GM19328 (cell line): ENCODE results near the gene EDRF1.
"Not testable (repeated sequence)": the region's sequence is repeated elsewhere in the genome, so short reads cannot be mapped to it uniquely, and the experiment has no call there.

Source experiments
- ATAC-seq: cut with Tn5 transposase; IDR thresholded peaks from one replicate; pipeline ENCODE4 v1.9.1; 2021; ENCODE audit warnings: mild to moderate bottlenecking, moderate library complexity; ENCODE audit not compliant: unreplicated experiment

Gene EDRF1

GRCh38 chr10:125708971-125709503 lies 10.5 kb upstream of the EDRF1 start:
- no peak for ATAC-seq

GRCh38 chr10:125709553-125710474 lies 9.7 kb upstream of the EDRF1 start:
- ATAC-seq: no peak

- no peak for ATAC-seq
Measured at GRCh38 chr10:125711110-125711750, 8.3 kb upstream of the EDRF1 start.

- ATAC-seq: not testable (repeated sequence)
Measured at GRCh38 chr10:125714728-125715127, 4.8 kb upstream of the EDRF1 start.

GRCh38 chr10:125720002-125720382 lies 483 bp downstream of the EDRF1 start:
- ATAC-seq: no peak

- no peak for ATAC-seq
Measured at GRCh38 chr10:125721035-125721434, 1.5 kb downstream of the EDRF1 start.

- ATAC-seq: no peak
Measured at GRCh38 chr10:125722811-125723210, 3.3 kb downstream of the EDRF1 start.

GRCh38 chr10:125726914-125727313 lies 7.4 kb downstream of the EDRF1 start:
- ATAC-seq: no peak

GRCh38 chr10:125727436-125727835 lies 7.9 kb downstream of the EDRF1 start:
- no peak for ATAC-seq

- ATAC-seq: no peak
Measured at GRCh38 chr10:125734148-125734547, 14.6 kb downstream of the EDRF1 start.

GRCh38 chr10:125734823-125735222 lies 15.3 kb downstream of the EDRF1 start:
- ATAC-seq: no peak

- no peak for ATAC-seq
Measured at GRCh38 chr10:125738206-125738605, 18.7 kb downstream of the EDRF1 start.

GRCh38 chr10:125739994-125740679 lies 20.6 kb downstream of the EDRF1 start:
- no peak for ATAC-seq

GRCh38 chr10:125742465-125742864 lies 23.0 kb downstream of the EDRF1 start:
- ATAC-seq: no peak

GRCh38 chr10:125744909-125745308 lies 25.4 kb downstream of the EDRF1 start:
- no peak for ATAC-seq

- no peak for ATAC-seq
Measured at GRCh38 chr10:125747417-125747816, 27.9 kb downstream of the EDRF1 start.

- no peak for ATAC-seq
Measured at GRCh38 chr10:125756196-125756595, 36.7 kb downstream of the EDRF1 start.

- no peak for ATAC-seq
Measured at GRCh38 chr10:125756853-125757487, 37.5 kb downstream of the EDRF1 start.

- no peak for ATAC-seq
Measured at GRCh38 chr10:125757742-125758141, 38.2 kb downstream of the EDRF1 start.

- ATAC-seq: no peak
Measured at GRCh38 chr10:125761961-125762360, 42.5 kb downstream of the EDRF1 start.
